Measurements from ENCODE around the gene KCNJ6. TPM values are rescaled to one million over a fixed set of nuclear protein-coding genes. Genes with fewer than 3 reads are reported as not detected.
A peak's percentile ranks its signal among the peaks of the same experiment; 100 is the strongest.
"Not testable (repeated sequence)": the region's sequence is repeated elsewhere in the genome, so short reads cannot be mapped to it uniquely, and the experiment has no call there.

KCNJ6 gene, protein sequence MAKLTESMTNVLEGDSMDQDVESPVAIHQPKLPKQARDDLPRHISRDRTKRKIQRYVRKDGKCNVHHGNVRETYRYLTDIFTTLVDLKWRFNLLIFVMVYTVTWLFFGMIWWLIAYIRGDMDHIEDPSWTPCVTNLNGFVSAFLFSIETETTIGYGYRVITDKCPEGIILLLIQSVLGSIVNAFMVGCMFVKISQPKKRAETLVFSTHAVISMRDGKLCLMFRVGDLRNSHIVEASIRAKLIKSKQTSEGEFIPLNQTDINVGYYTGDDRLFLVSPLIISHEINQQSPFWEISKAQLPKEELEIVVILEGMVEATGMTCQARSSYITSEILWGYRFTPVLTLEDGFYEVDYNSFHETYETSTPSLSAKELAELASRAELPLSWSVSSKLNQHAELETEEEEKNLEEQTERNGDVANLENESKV
- total RNA-seq: 7.7 TPM

DNA sequence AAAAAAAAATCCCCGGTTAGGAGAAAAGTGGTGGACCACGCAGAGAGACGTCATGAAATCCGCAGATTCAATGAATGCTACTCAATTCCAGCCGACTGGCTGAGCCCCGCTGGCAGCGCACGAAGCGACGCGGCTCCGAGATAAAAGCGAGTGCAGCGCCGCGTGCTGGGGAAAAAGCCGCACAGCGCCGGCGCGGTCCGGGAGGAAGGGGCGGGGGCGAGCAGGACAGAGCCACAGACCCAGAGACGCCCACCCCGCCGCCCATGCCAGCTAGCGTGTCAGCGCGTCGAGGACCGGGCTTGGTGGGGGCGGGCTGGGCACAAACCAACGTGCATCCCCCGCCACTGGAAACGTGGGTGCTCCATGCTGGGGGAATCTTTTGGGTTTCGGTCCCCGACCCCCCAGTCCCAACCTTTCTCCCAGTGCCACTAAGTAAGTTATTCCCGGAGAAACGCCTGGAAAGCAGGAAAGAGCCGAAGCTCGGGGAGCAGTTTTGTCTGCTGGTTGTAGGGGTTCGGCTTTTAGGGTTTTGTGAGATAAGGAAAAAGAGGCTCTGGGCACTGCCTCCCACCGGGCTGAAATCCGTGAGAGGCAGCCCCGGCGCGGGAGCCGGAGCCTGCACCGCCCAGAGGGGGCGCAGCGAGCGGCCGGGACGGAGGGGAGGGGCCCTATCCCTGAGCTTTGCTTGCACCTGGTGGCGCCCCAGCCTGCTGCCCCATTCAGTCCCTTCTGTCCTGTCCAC lies at the start of gene KCNJ6:
KCNJ6 (minus strand) TSS at position 148 of the 742 bp plus-strand sequence. CDS start 75,775 bp downstream, outside the sequence.
- DNase-seq (ENCODE audit: low spot score in 2 of 2): peak; percentile 52 to 63
- FAIRE-seq: no peak

DNA sequence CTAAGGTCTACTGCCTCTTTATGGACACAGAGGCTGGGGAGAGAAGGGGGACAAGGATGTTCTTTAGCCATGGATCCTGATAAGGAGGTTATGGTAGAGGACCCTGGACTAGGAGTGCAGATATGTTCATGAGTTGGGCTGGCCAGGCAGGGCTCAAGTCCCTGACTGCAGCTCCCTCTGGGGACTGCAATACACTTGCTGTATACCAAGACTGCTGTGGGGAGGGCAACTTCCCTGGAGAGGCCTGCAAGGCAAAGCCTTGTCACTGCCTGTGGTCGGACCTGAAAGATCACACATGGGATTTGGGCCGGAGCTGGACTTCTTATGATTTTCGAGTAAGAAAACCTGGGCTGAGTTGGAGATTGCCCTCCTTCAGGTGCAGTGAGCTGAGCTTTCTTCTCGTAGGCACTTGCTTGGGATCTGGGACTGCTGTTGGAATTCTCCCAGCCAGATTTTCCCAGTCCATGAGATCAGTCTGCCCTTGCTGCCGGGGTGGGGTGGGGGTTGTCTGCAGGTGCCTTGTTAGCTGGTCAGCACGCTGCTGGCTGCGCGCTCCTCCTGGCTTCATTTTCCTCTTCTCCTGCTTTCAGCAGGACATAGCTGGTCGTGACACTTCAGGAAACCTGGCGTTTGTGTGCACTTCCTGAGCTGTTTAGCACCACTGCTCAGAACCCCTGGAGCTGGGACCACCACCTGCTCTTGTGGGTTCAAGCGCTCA lies 49.0 kb upstream of the KCNJ6 start:
- DNase-seq (ENCODE audit: low spot score in 2 of 2) (no peak), FAIRE-seq (no peak)

DNA sequence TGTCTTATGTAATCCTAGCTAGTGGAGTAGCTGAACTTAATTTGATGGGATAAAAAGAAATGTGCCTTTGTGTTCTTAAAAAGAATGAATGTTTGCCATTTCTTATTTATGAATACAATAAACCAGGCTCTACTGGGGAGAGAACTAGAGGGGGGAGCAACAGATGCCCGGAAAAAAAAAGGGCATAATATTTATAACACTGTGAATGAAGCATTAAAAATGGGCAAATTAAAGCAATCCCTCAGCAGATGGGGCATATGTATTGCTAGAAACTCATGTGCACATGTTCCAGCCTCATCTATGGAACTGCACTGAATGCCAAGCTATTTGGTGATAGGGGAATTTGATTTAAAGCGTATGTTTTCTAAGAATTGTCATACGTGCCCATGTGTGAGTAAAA lies 42.3 kb upstream of the KCNJ6 start:
- FAIRE-seq (no peak), DNase-seq (ENCODE audit: low spot score in 2 of 2) (no peak)

DNA sequence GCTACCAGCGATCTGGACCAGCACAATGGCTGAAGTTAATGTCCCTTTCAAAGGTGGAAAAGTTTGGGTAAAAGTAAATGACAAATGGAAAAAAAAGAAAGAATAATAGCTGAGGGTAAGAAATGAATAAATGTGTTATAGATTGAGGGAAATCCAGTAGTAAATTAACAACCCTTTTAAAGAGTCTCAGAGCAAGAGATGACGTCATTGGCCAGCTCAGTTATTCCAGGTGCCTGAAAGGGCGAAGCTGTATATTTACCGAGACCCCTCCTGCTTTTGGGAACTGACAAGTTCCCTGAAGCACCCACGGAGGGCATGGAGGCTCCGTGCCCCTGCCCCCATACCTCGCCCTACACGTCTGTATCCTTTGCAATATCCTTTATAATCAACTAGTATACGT lies 40.5 kb upstream of the KCNJ6 start:
- FAIRE-seq (no peak), DNase-seq (ENCODE audit: low spot score in 2 of 2) (no peak)

DNA sequence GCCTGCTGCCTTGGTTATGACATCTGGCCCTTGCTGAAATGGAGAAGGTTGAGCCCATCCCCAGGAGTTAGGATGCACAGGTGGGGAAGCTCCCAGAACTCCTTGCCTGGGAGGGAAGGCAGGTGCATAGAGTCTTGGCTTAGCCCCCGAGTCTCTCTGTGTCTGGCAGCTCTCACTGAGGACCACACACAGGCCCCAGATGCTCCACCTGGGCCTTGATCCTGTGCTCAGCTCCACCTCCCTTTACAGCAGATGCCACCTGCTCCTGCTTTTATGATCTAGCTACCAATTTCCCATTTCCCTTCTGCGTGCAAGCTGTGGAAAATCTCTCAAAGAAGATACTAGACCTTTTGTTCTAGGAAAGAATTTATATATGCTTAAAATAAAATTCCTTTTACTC lies 28.8 kb upstream of the KCNJ6 start:
- no peak for FAIRE-seq
- no peak for DNase-seq (ENCODE audit: low spot score in 2 of 2)

DNA sequence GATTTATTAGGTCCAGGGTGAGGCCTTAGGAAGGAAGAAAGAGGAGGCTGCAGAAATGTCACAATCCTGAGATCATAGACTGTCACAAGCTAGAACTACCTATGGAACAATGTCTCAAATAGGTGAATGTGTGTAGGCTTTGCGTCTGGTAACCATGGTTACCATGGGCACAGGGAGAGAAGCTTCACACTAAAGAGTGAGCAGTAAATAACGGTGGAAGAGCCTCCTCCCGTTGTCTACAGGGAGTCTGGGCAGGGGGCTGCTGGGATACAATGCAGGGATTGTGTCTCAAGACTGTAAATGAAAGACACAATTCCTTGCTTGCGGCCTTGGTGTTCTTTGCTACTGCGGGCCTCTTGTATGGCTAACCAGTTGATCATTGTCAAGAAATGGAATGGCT lies 28.2 kb upstream of the KCNJ6 start:
- DNase-seq (ENCODE audit: low spot score in 2 of 2) (no peak), FAIRE-seq (no peak)

DNA sequence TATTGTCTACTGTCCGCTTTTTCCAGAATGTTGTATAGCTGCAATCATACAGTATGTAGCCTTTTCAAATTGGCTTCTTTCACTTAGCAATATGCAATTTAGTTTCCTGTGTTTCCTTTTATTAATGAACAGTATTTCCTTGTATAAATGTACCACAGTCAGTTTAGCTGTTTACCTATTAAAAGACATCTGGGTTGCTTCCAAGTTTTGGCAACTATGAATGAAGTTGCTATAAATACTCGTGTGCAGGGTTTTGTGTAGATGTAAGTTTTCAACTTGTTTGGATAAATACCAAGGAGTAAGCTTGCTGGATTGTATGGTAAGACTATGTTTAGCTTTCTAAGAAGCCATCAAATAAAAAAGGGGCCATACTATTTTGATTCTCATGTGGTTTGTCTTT lies 24.4 kb upstream of the KCNJ6 start:
- DNase-seq (ENCODE audit: low spot score in 2 of 2) (no peak), FAIRE-seq (no peak)

DNA sequence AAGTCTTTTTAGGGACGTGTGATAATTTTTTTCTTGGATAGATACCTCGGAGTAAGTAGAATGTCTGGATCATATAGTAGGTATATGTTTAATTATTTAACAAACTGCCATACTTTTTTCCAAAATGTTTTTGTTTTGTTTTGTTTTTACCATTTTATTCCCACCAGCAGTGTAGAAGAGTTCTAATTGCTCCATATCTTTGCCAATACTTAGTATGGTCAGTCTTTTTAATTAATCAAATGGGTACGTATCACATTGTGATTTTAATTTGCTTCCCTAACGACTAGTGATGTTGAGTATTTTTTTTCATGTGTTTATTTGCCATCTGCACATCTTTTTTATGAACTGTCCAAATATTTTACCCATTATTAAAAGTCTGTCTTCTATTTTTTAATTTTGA lies 23.6 kb upstream of the KCNJ6 start:
- FAIRE-seq: no peak
- DNase-seq (ENCODE audit: low spot score in 2 of 2): no peak

DNA sequence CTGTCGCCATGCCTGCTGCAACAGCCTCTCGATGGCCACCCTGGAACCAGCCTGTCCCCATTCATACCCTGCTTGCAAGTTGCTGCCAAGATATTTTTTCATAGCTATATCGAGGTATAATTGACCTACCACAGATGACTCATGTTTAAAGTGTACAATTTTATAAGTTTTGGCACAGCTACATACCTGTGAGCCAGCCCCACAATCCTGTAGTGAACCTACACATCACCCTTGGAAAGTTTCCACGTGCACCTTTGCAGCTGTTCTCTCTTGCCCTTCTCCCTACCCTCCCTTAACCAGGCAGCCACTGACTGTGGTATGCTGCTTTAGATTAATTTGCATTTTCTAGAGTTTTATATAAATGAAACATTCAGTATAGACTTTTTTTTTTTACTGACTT lies 23.0 kb upstream of the KCNJ6 start:
- DNase-seq (ENCODE audit: low spot score in 2 of 2): no peak
- FAIRE-seq: no peak

DNA sequence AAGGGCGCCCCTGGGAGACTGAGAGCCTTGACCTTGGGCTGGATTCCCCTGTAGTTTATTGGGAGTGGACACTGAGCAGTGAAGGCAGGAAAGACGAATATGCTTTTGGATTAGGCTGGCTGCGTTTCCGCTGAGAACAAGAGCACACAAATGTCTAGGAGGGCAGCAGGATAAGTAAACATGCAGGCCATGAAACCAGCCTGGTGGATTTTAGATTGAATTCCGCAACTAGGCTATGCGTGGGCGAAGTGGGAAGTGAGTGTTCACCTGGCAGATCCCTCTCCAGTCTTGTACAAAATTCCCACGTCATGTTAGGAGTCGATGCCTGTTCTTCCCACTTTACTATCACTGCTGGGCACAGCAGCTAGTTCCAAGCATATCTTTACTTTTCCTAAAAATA lies 21.4 kb upstream of the KCNJ6 start:
- FAIRE-seq: no peak

DNA sequence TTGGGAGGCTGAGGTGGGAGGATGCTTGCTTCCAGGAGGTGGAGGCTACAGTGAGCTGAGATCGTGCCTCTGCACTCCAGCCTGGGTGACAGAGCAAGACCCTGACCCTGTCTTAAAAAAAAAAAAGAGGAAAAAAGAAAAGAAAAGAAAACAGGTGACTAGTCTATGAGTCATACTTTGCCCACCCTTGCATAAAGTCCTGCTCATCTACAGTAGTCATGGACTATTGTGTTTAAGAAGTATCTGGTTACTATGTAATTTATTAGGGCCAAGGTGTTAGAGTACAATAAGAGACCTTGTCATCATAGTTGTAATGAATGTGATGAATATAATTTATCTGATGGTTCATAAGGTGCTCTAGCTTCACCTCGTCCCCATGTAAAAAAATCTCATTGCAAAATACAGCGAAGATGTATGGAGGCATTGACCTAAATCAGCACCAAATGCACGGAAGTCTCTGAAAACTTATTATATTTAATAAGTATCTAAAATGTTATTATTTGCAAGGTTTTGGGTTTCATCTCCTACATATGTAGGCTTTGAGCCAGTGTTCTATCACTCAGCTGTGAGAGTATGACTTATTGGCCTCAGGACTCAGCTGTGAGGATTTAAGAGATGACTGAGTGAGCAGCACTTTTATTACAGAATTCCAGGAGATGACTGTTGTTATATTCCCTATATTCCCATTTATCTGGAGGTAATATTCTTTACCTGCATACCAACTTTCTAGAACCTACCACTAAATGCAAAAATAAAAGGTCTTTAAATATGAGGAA lies 19.9 kb upstream of the KCNJ6 start:
- DNase-seq (ENCODE audit: low spot score in 2 of 2): no peak

More for the DNA sequence above, 21.4 kb upstream of the KCNJ6 start:
- no peak for DNase-seq (ENCODE audit: low spot score in 2 of 2)

DNA sequence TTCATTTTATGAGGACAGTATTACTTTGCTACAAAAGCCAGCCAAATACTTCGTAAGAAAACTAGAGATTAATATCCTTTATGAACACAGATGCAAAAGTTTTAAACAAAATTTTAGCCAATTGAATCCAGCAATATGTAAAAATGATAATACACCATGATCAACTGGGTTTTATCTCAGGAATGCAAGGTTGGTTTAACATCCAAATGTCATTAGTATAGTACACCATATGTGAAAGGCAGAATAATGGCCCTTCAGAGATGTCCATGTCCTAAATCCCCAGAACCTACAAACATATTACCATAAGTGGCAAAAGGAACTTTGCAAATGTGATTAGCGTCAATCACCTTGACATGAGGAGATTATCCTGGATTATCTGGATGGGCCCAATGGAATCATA lies 16.7 kb upstream of the KCNJ6 start:
- FAIRE-seq (no peak), DNase-seq (ENCODE audit: low spot score in 2 of 2) (no peak)

More for the DNA sequence above, 19.9 kb upstream of the KCNJ6 start:
- FAIRE-seq: no peak

DNA sequence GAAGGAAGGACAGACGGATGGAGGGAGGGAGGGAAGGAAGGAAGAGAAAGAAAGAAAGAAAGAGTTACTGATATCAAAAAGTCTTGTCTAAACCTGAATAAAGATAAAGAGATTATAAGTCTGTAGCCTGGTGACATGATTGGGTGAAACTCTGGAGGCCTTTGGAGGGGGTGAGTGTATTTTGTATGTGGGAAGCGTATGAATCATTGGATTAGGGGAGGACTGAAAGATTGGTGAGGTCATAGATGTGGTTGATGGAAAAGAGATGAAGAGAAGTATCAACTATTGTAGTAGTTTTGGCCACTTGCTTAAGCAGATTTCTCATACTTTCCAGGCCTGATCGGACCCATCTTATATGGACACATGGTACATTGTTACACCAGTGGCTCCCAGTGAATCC lies 11.5 kb upstream of the KCNJ6 start:
- no peak for FAIRE-seq
- DNase-seq (ENCODE audit: low spot score in 2 of 2): no peak

DNA sequence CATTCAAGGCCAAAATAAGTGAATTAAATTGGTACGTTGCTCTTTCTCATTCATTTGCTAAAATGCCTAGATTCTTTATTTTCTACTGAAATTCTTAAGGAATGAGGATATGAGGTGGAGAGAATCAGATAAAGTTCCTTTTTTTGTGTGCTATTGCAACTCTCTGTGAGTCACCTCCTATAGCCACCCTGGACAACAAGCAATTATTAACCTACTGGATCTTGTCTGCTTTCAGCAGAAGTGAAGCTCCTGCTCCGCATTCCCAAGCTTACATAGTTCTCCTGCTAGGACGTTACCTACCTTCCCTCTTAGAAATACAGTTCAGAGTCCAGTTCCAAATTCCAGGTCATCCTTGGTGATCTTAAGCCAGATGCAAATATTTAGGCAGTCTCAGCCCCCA lies 4.8 kb upstream of the KCNJ6 start:
- DNase-seq (ENCODE audit: low spot score in 2 of 2) (no peak), FAIRE-seq (no peak)

DNA sequence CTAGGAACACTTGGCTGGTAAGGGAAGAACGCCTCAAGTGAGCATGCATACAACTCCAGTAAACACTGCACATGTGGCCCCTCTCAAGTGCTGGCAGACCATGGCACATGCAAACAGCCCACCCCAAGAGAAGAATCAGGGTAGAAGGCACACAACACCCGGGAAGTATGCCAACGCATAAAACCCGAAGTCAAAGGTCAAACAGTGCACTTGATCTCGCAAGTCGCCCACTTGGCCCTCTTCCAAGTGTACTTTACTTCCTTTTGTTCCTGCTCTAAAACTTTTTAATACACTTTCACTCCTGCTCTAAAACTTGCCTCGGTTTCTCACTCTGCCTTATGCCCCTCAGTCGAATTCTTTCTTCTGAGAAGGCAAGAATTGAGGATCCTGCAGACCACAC lies 4.0 kb upstream of the KCNJ6 start:
- not testable (repeated sequence) for DNase-seq (ENCODE audit: low spot score in 2 of 2); FAIRE-seq

DNA sequence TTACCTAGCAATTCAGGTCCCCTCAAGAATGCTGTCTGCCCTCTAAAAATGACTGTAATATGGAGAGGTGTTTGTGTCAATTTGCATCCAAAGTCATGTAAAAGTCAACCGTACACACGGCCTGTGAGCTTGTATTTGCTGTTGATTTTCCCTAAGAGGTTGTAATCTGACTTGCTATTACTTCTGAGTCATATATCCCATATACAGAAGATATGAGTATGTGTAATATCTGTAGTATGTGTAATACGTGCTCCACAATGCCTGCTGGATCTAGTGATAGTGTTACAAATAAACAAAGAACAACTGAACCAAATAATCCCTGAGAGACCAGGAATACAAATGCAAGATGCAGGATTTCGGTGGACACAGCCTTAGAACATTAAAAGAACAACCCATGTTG lies 1.4 kb upstream of the KCNJ6 start:
- FAIRE-seq (no peak), DNase-seq (ENCODE audit: low spot score in 2 of 2) (no peak)

DNA sequence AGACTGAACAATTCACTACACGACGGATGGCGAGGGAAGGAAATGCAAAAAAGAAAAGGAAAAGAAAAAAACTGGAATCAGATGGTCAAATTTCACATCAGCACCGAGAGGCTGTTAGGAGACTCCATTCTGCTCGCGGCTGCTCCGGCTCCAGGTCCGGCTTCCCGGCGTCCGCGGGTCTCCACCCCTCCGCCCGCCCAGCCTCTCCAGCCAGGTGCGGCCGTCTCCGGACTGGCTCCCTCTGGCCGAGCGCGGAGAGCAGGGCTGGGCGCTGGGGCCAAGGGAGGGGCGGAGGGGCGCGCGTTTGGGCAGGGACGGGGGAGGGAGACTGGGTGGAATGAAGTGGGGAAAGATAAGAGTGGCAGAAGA lies 332 bp downstream of the KCNJ6 start:
- DNase-seq (ENCODE audit: low spot score in 2 of 2): no peak
- FAIRE-seq: no peak

DNA sequence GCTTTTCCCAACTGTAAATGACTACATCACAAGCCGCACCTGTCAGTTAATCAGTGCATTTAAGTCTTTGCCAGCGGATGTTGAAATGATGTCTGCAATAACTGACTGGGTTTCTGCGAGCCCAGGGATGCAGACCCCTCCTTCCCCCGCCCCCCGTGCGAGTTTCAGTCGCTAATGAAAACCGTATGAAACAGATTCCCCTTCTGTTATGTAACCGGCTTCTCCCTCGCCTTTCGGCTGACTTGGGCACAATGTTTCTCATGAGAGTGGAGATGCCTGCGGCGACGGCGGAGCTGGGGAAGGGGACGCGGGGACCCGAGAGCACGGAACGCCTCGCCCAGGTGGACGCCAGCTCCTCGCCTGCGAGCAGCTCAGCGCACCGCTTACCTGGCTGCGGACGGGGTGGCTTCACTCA lies 753 bp downstream of the KCNJ6 start:
- no peak for FAIRE-seq

DNA sequence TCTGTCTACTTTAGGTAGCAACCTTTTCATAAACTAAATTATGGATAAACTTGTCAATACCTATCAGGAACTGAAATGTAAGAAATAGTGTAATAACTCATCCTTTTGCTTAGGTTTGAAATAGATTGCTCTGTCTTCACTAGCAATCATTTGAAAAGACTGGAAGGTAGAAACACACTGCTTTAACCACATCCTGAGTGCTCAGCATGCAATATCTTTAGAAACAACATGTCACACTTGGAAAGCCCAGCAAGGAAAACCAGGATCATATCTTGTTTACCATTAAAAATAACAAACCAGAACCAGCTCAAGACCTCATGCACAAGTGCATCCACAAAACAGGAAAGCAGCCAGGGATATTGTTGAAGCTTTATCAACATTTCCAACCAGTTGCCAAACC lies 3.6 kb downstream of the KCNJ6 start:
- DNase-seq (ENCODE audit: low spot score in 2 of 2) (no peak), FAIRE-seq (no peak)

More for the DNA sequence above, 753 bp downstream of the KCNJ6 start:
- DNase-seq (ENCODE audit: low spot score in 2 of 2): no peak

DNA sequence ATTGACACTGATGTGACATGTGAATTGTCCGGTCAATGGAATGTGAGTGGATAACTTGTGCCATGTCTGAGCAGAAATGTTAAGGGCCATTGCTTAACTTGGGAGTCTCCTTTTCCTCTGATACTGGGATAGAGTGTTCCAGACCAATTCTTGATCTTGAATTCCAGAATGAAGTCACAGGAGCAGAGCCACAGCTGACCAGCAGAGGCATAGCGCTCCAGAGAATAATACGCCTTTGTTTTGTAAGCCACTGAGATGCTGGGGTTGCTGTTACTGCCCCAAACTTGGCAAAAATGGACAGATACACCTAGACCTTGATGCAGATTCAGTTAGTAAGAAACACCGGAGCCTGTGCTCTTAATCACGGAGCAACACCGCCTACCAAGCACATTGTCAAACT lies 6.3 kb downstream of the KCNJ6 start:
- FAIRE-seq: no peak
- DNase-seq (ENCODE audit: low spot score in 2 of 2): no peak

DNA sequence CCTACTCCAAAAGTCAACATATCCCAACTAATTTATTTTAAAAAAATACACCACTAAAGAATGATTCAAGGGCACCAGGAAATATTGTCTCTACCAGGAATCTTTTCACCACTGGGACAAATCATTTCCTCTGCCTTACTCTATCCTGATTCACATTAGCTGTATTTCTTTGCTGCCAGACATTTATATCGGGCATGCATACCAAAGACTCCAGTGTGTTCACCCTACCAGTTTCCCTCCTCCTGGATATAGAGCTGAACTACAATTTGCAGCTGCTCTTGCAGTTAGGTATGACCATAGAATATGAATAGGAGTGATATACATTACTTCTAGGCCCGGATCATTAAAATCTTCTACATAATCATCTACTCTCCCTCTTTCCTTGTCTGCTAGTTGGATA lies 7.6 kb downstream of the KCNJ6 start:
- DNase-seq (ENCODE audit: low spot score in 2 of 2): no peak
- no peak for FAIRE-seq
